Stimulated activated CD8-positive, alpha-beta memory T cell treated with anti-CD3 and anti-CD28 coated beads, Interleukin-4, amount 100 ng/mL, for 48 hours (primary cell): ENCODE results near the gene CNOT1.
A peak's percentile ranks its signal among the peaks of the same experiment; 100 is the strongest.
"Not testable (repeated sequence)": the region's sequence is repeated elsewhere in the genome, so short reads cannot be mapped to it uniquely, and the experiment has no call there.

Experiments used
- DNase-seq: peaks from one replicate; pipeline ENCODE4 v3.0.0-alpha.2; 2020

The CNOT1 gene

DNA sequence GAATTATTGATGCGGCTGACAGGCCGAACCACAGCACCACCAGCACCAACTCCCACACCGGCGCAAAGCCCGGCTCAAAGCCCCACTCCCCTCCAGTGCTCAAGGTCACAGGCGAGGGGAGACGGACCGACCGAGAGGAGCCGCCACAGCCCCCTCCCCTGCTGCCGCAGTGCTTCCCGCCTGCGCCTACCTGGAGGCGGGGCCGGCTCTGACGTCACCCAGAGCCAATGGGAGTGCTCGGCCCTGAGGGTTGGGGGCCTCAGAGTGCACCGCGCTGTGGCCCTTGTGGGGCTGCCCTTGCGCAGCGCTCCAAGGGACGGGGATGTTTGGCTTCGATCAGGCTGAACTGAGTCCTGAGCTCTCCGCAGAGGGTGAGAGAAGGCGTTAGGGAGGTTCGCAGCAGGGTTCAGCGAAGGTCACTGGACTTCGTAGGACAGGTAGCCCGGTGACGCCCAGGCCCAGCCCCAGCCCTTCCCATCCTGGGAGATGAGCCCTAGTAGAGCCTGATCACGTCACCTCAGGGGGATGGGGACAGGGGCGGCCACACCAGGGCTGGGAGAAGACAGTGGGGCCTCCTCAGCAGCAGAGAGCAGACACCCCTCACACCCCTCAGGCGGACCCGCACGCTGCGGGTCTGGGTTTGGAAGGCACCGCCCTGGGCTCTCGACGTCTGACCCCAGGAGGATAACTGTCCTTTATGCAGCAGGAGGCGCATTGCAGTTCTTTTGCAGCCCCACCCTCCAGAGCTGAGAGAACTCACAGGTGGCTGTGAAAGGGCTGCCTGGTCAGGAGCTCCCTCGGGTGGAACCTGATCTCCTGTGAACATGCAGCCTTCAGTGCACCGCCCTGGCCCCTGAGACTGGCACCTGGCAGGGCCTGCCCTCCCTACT, 128.1 kb downstream of the CNOT1 start:
- DNase-seq = peak; percentile 59

DNA sequence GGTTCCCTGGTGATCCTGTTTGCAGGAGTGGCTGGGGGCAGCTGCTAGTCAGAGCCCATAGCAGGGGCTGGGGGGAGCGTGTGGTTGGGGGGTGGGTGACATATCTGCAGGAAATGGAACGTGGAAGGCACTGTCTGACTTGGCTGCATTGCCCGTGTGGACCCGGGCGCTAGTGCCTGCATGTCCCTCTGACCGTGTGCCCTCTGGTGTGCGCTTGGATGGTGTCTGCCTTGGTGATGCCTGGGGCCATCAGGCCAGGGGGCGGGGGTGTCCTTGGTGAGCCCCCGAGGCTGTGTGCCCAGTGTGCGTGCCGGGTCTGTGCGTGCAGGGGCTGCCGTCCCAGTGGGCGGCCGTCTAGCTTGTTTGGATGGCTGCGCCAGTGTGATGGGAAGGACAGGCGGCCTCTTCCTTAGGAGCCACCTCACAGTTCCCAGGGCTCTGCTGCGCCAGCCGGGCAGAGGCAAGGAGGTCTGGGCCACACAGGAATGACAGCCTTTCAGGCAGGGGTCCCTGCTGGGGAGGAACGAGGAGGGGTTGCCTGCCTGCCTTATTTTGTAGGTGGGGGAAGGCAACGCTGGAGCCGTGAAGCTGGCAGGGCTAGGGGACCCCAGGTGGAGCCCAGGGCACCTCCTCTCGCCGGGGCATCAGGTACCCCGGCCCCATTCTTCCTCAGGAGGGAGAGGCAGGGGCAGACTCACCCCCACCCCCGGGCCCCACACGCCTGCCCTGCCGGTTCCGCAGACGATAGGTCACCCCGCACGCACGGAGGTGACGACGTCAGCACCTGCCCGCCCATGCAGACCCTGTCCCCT, 129.0 kb downstream of the CNOT1 start:
- no peak for DNase-seq

DNA sequence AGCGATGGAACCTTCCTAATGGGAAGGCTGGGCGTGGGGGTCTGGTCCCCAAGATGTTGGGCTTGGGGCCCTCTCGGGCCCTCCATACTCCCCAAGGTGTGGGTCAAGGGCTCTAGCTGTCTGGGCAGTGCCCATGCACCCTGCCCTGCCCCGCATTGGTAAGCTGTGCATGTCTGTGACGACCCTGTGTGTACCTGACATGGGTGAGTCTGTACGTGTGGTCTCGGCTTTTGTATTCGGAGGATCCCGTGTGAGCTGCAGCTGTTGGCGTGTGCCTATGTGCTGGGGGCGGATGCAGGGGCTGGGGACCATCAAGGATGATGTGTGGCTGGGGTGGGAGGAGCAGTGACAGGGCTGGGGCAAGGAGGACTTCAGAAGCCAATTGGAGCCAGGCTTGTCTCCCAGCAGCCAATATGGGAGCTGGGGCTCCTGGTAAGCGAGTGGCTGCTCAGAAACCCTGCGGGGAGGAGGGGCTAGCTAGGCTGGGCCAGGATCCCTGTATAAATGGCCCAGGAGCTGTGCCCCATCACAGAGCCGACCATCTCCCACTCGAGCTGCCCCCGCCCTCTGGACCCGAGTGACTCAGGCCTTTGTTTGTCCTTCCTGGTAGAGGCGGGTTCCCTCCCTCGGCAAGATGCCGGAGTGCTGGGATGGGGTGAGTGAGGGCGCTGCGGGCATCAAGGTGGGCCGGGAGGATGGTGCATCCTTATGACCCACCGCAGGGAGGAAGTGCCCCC, 129.8 kb downstream of the CNOT1 start, which contains the start of gene NDRG4:
Gene NDRG4 (plus strand): TSS at position 529 of the 737 bp plus-strand sequence. CDS start 106 bp downstream, at position 635.
- peak; percentile 59 for DNase-seq

DNA sequence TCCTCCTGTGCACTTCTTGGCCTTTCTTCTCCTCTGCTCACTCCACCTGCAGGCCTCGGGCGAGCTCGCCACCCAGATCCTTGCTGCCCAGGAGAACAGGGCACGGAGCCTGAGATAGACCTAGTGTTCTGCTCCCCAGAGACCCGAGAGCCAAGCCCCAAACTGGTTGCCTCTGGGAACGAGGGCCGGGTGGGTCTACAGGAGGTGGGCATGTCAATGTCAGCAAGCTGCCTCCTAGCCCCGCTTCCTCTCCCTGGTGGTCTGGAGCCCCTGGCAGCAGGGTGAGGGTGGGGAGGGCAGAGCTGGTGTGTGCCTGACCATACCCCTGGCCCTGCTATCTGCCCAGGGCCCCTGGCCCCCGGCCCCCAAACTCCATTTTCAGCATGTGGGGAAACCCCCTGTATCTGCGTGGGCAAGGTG, 130.5 kb downstream of the CNOT1 start:
- no peak for DNase-seq

DNA sequence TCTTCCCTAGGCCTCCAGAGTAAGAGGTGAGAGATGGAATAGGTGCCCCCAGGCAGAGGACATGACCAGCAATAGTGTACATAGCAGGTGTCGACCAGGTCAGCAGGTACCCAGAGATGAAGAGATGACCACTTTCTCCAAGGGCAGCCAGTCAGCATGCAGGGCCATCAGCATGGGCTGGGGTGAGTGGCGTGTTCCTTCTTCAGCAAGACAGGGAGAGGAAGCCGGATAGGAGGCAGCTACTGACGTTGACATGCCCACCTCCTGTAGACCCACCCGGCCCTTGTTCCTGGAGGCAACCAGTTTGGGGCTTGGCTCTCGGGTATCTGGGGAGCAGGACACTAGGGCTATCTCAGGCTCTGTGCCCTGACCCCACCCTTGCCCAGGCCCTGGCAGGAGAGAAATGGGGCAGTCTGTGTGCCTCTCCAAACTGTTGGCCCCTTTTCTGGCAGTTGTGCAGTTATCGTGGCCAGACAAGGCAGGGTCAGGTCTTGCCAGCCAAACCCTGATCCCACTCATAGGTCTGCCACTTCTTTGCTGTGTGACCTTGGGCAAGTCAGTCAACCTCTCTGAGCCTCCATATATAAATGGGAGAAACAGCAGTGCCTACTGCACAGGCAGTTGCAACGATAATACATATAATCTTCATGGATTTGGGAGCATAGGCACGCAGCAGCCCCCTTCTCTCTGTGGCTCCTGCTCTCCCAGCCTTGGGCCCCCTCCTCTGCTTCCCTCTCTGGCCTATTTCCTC, 131.1 kb downstream of the CNOT1 start:
- DNase-seq = no peak

DNA sequence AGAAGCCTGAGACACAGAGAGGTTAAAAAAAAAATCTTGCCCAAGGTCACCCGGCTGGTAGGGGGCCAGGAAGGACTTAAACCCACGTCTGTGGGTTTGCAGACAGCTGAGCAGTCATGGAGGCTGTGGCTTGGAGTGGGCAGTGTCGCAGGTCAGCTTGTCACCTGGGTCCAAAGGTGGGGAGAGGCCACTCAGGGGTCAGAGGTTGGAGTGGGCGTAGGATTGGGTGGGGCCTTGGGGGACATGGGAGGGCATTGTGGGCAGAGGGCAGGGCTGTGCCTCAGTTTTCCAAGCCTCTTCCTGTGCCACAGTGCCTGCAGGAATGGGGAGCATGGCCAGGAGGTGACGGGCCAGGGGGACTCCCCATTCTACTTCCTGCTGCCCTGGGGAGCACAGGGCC, 131.7 kb downstream of the CNOT1 start:
- no peak for DNase-seq

DNA sequence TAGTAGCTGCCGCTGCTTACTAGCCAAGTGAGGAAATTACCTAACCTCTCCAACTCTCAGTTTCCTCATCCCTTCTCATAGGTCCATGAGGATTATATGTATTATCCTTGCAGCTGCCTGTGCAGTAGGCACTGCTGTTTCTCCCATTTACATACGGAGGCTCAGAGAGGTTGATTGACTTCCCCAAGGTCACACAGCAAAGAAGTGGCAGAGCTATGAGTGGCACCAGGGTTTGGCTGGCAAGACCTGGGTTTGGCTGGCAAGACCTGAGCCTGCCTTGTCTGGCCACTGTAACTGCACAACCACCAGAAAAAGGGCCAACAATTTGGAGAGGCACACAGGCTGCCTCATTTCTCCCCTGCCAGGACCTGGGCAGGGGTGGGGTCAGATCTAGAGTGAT, 132.2 kb downstream of the CNOT1 start:
- no peak for DNase-seq

DNA sequence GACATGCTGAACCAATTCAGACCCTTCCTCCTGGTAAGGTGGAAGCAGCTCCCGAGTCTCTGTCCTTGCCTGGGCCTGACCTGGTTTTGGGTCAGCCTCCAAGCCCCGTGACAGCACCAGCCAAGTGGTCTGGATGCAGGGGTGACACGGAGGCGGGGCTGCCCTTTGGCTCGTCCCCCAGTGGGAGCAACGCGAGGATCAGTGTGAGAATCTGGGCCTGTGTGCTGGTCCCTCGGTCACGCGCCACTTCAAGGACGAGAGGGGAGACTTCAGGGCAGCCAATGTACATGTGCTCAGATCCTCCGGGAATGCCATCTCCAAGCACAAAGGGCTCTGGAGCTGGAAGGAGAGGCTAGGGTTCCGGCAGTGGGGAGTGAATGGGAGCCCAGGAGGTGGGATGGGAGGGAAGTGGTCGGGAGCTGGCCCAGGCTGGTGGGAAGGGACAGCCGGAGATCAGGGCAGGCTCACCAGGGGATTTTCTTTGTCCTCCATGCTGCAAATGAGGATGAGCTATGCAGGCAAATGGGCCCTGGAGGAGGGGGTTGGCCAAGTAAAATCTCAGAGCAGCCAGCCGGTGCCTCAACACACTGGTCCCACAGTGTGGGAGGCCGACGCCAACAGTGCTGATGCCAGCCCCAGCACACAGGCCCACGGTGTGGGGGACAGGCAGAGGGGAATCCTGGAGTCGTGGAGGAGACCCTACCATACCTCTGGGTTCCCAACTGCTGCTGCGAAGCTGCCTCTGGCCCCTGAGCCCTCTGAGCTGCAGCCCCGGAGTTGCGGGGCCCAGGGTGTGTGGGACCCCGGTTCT, 133.9 kb downstream of the CNOT1 start:
- DNase-seq = no peak

DNA sequence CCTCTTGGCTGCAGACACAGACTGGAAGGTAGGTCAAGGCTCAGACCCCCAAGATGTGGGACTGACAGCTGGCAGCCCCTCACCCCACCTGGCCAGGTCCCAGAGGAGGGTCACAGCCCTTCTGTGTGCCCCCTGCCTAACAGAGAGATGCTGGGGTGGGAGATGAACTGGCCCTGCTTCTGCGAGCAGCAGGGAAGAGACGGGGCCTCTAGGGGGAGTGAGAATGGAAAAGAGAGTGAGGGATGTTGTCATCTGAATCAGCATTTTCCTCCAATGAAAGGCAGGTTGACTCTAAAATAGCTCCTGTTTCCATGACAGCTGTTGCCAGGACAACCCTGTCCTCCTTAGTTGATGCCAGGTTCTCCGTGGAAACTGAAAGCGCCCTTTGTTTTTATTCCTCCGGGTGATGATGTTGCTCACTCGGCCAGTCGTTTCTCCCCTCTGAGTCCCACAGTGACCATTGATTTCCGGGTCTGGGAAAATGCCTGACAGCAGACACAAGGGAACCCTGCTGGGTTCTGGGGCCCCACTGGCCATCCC, 134.6 kb downstream of the CNOT1 start:
- peak; percentile 80 for DNase-seq

DNA sequence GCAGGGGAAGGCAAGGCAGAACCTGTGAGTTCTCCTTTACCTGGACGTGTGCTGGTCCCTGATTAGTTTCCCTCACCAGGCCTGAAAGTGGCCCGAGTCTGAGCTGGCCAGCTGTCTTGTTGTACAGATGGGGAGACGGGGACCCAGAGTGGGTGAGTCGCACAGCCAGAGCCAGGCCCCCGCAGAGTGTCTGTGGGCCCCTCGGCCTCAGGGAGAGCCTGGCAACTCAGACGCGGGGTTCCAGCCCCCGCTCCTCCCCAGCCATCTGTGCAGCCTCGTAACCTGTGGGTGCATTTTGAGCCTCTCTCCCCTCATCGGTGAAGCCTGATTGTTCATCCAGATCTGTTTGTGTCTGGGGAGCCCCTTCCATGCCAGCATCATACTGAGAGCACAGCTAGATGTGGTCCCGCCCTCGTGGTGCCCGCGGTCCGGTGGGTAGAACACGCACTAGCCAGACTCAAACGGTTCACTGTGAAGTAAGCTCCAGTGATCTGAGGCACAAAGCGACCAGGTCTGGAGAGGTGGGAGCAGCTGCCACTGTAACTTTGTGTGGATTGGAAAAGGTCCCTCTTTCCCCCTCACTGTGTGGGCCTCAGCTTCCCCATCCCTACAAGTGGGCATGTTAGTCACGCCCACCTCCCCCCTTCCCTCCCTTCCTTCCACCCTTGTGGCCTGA, 135.7 kb downstream of the CNOT1 start:
- DNase-seq = no peak

DNA sequence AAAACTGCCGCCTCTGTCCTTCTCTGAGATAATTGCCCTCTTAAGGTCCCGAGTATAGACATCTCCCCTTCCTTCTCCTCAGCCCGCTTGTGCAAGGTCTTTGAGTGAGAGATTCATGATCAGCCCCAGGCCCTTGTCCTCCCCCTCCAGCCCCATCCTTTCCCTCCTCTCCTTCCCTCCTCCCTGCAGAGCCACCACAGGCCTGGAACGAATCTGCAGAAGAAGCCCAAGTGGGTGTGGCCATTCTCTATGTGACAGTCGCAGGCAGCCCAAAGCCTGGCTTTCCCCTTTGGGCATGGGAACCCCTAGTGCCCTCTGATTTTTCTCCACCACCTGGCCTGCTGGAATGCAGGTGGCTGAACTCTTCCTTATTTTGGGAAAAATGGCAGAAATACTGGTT, 136.9 kb downstream of the CNOT1 start:
- DNase-seq = no peak

DNA sequence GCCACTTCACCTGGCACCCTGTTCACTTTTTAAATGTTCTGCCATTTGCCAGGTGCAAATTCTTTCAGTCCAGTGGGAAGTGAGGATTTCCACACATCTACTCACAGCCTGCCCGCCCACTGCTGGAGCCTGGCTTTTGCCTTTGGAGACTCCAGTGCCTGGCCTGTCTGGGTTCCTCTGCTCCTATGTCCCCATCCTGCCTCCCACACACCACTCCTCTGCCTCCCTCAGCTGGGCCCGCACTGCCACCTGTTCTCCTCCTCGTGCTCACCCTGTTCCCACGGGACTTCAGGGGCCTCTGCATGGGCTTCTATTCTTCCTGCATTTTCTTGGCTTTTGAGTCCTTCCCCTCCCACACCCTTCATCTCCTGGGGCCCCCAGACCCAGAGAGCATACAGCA, 137.6 kb downstream of the CNOT1 start:
- no peak for DNase-seq

DNA sequence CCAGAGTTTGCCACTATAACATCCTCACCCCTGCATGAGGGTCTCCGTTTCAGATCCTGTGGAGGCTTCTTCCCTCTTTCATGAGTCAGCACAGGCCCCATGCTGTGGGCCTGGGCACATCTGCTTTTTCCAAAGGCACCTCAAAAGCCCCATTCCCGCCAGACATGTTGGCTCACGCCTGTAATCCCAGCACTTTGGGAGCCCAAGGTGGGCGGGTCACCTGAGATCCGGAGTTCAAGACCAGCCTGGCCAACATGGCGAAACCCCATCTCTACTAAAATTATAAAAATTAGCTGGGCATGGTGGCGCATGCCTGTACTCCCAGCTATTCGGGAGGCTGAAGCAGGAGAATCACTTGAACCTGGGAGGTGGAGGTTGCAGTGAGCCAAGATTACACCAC, 139.1 kb downstream of the CNOT1 start:
- DNase-seq = not testable (repeated sequence)

DNA sequence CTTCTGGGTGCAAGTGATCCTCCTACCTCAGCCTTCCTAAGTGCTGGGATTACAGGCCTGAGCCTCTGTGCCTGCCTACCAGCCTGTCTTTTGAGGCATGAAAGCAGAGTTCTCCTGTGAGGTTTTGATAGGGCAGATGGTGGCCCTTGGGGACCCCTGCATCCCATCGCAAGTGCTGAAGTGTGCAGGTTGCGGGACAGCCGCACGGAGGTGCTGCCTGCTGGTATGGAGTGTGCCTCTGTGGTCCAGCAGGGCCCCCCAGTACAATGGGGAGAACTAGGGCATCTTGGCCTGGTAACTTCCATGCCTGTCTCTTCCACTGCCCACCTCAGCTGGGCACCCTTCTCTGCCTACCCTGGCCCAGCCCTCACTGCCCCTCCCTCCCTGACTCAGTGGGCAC, 139.6 kb downstream of the CNOT1 start:
- no peak for DNase-seq

DNA sequence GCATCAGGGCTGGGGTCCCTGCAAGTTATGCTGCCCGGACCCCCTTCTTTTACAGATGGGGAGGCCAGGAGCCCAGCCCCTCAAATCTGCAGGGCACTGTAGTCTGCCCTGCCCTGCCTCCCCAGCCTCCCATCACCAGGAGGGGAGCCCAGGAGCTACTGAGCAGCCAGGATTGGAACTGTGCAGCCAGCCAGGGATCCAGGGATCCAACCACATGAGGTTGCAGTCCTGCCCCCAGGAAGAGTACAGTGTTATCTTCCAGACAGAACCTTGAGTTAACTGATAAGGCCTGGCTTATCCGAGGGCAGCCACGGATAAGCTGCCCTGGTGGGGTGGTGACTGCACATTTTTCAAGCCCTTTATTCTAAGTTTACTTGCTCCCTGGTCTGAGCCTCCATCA, 141.1 kb downstream of the CNOT1 start:
- DNase-seq = no peak

DNA sequence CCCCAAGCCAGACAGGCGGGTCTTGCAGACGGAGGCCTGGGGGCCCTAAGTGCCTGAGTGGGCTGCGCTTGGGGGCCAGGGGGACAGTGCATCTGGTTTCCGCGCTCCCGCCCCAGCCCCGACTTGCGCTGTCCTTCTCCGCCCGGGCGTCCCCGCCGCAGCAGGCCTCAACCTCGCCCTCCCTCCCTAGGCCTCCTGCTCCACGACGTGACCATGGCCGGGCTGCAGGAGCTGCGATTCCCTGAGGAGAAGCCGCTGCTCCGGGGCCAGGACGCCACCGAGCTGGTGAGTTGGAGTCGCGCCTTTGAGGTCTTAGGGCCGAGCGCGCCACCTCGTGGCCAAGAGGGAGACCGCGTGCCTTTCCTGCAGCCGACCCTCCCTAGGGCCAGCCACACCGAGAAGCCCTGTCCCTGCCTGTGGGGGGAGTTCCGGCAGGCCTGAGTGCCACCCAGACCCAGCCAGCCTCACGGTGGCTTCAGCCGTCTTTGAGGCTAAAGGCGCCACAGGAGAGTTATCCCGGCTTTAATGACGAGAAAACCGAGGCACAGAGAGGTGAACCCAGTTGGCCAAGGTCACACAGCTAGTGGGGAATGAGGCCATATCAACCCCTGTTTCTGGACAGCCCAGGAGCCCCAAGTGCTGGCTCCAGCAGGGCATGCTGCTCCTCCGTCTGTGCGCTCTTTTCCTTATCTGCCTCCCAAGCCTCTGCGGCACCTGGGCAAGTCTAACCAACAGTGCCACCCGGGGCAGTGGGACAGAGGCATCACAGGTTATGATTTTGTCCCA, 141.9 kb downstream of the CNOT1 start:
- DNase-seq = peak; percentile 83

DNA sequence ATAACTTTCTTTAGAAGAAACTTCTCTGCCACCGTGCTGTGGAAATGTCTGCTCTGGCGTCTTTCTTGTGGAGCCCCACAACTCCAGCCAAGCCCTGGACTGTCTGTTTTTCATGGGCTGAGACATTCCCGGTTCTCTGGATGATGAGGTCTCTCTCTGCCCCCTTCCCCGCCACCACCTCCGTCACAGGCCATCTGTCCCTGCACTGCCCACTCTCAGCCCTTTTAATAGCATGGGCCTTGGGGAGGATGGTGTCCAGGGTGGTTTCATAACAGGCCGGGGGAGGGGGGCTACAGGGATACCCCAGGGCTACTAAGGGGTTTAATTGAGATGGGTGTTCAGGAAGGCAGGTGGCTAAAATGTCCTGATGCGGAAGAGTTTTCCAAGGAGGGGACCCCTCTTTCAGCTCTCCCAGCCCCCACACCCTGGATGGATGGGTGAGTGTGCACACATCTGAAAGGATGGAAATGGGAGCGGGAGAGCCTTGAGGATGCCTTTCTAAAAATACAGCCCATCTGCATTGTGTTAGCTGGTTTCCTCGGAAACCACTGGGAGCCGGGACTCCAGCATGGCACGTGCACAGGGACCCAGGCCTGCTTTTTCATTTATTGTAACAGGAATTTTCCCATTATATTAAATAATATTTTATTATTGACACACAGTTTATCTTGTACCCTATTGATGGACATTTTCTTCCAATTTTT, 144.3 kb downstream of the CNOT1 start:
- DNase-seq = no peak

DNA sequence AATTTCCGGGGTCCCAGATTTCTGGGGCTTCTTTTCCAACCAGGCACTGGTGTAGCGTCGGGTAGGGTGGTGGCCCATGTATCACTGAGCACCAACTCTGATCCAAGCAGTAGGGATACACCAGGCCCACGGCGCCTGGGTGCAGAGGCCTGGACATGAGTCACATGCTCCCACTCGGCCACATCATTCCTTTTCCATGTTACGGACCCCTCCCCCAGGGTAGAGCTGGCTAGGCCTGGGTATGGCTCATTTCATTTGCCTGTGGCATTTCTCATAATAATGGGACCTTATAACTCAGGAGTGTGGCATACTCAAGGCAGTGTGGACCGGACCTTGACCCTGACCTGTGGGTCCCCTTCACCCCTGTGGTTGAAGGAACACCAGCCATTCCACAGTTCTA, 147.7 kb downstream of the CNOT1 start:
- DNase-seq = no peak

DNA sequence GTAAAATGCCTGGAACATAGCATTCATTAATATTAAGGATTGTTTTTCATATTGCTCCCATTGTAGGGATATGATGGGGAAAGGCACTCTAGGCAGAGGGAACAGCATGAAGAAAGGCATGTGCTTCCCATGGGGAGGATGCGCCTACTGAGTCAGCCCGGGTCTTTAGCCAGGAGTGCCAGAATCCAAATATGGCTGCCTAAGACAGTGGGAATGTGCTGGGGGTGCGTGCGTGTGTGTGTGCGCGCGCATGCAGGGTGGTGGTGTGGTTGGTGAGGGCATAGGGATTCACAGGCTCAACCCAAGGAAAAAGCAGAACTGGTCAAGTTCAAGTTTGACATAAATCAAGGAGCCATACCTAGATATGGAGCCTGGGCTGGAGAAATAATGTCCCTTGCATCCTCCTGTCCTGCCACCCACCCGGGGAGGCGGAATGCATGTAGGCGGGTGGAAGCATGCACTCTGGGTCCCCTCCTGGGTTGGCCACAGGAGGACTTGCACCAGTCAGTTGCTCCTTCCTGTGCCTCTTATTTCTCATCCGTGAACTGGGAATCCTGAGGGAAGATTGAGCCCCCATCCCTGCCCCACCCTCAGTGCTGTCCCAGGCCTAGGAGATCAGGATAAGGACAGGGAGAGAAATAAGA, 148.3 kb downstream of the CNOT1 start:
- no peak for DNase-seq
